HEK293 (cell line): ENCODE results near the gene TK1.

Experiments used
- GFI1B ChIP-seq: fragments of 450-650 bp; formaldehyde crosslinking; IDR thresholded peaks from 2 replicates; pipeline ENCODE4 v1.5.1; 2016; ENCODE audit warnings: missing biosample characterization, missing genetic modification characterization
- GLIS1 ChIP-seq: fragments of 450-650 bp; formaldehyde crosslinking; IDR thresholded peaks from 2 replicates; pipeline ENCODE4 v1.5.1; 2016; ENCODE audit warnings: missing biosample characterization, missing genetic modification characterization
- HIC1 ChIP-seq: fragments of 450-650 bp; formaldehyde crosslinking; IDR thresholded peaks from 2 replicates; pipeline ENCODE4 v1.5.1; 2016; ENCODE audit warnings: missing biosample characterization, missing genetic modification characterization
- TCF7L2 ChIP-seq: IDR thresholded peaks from 2 replicates; pipeline ENCODE4 v1.6.1; 2011; ENCODE audit warnings: low read depth, mild to moderate bottlenecking, inconsistent platforms, low read length, moderate library complexity, borderline replicate concordance
- ZBTB7A ChIP-seq: fragments of 450-650 bp; formaldehyde crosslinking; IDR thresholded peaks from 2 replicates; pipeline ENCODE4 v1.5.1; 2016; ENCODE audit warnings: low read depth, missing biosample characterization, missing genetic modification characterization
- ZBTB8A ChIP-seq: fragments of 450-650 bp; formaldehyde crosslinking; IDR thresholded peaks from 2 replicates; pipeline ENCODE4 v1.5.1; 2016; ENCODE audit warnings: missing biosample characterization, missing genetic modification characterization
- ZFP37 ChIP-seq: fragments of 450-650 bp; formaldehyde crosslinking; IDR thresholded peaks from 2 replicates; pipeline ENCODE4 v1.5.1; 2016; ENCODE audit warnings: missing biosample characterization, missing genetic modification characterization
- ZIC2 ChIP-seq: fragments of 450-650 bp; formaldehyde crosslinking; IDR thresholded peaks from 2 replicates; pipeline ENCODE4 v1.5.1; 2016; ENCODE audit warnings: missing biosample characterization, missing genetic modification characterization
- ZNF10 ChIP-seq: fragments of 450-650 bp; formaldehyde crosslinking; IDR thresholded peaks from 2 replicates; pipeline ENCODE4 v1.5.1; 2017; ENCODE audit warnings: missing biosample characterization, missing genetic modification characterization
- ZNF121 ChIP-seq: fragments of 450-650 bp; formaldehyde crosslinking; IDR thresholded peaks from 2 replicates; pipeline ENCODE4 v1.5.1; 2016; ENCODE audit warnings: missing biosample characterization, missing genetic modification characterization
- ZNF311 ChIP-seq: fragments of 450-650 bp; formaldehyde crosslinking; IDR thresholded peaks from 2 replicates; pipeline ENCODE4 v1.5.1; 2017; ENCODE audit warnings: missing biosample characterization, missing genetic modification characterization, borderline replicate concordance
- ZNF335 ChIP-seq: fragments of 450-650 bp; formaldehyde crosslinking; conservative IDR thresholded peaks from 2 replicates; pipeline ENCODE4 v1.5.1; 2016; ENCODE audit warnings: missing biosample characterization, missing genetic modification characterization
- ZNF561 ChIP-seq: fragments of 450-650 bp; IDR thresholded peaks from 2 replicates; pipeline ENCODE4 v1.5.1; 2018; ENCODE audit warnings: missing biosample characterization, missing genetic modification characterization, borderline replicate concordance
- ZNF621 ChIP-seq: fragments of 450-650 bp; formaldehyde crosslinking; IDR thresholded peaks from 2 replicates; pipeline ENCODE4 v1.5.1; 2017; ENCODE audit warnings: missing biosample characterization, missing genetic modification characterization
- ZNF677 ChIP-seq: fragments of 450-650 bp; IDR thresholded peaks from 2 replicates; pipeline ENCODE4 v1.5.0; 2018; ENCODE audit warnings: missing biosample characterization, mild to moderate bottlenecking, missing genetic modification characterization, moderate library complexity
- ZNF76 ChIP-seq: fragments of 450-650 bp; formaldehyde crosslinking; IDR thresholded peaks from 2 replicates; pipeline ENCODE4; 2016; ENCODE audit warnings: low read depth, missing biosample characterization, missing genetic modification characterization, borderline replicate concordance
- ZNF837 ChIP-seq: fragments of 450-650 bp; formaldehyde crosslinking; IDR thresholded peaks from 2 replicates; pipeline ENCODE4 v1.5.1; 2016; ENCODE audit warnings: missing biosample characterization, missing genetic modification characterization
- ZXDB ChIP-seq: fragments of 450-650 bp; formaldehyde crosslinking; IDR thresholded peaks from 2 replicates; pipeline ENCODE4 v1.5.1; 2016; ENCODE audit warnings: missing biosample characterization, missing genetic modification characterization
- TF ChIP-seq, protein P1 (sequence below): fragments of 450-650 bp; formaldehyde crosslinking; IDR thresholded peaks from 2 replicates; pipeline ENCODE4 v1.5.1; 2016; ENCODE audit warnings: missing biosample characterization, missing genetic modification characterization
- TF ChIP-seq, protein P2 (sequence below): sonication (generic); formaldehyde crosslinking; IDR thresholded peaks from 2 replicates; pipeline ENCODE4 v1.8.1; 2022; ENCODE audit warnings: mild to moderate bottlenecking, moderate library complexity, missing genetic modification reagents
- TF ChIP-seq, protein P3 (sequence below): fragments of 450-650 bp; formaldehyde crosslinking; IDR thresholded peaks from 2 replicates; pipeline ENCODE4 v1.5.1; 2016; ENCODE audit warnings: missing biosample characterization, missing genetic modification characterization

Gene TK1

DNA sequence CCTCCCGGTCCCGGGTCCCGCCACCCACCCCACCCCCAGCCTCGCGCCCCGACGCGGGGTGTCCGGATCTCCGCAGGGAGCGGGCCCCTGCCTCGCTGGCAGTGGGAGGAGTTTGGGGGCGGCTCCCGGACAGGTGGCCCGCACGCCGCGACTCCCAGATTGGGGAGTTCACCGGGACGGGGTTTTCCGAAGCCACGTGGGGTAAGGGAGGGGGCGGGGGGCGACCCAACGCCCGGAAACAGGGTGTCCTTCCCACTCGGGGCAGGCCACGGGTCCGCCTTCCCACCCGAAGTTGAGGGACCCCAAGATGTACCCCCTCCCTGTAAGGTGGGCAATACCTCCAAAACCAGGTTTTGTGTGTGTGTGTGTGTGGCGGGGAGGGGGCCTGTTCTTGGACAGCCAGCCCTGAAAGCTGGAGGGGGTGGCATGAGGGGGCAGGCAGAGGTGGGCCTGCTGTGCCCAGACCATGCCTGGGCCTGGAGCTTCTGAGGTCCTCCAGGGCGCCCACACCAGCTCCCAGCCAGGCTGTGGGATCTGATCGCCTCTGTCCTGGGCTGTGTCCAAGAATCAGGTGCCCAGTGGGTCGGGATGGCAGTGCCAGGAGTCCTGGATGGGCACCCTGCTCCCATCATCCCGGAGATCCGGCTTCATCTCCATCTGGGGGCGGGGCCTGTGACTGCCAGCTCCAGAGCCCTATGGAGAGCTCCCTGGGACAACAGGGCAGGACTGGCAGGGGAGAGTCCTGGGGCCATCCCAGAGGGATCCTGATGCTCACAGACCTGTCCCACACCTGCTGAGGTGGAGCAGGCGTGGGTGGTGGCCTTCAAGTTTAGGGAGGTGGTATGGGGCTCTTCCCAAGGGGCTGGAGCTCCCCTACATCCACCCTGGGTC, 17.7 kb downstream of the TK1 start (continued):
- TF ChIP-seq, protein P1, sequence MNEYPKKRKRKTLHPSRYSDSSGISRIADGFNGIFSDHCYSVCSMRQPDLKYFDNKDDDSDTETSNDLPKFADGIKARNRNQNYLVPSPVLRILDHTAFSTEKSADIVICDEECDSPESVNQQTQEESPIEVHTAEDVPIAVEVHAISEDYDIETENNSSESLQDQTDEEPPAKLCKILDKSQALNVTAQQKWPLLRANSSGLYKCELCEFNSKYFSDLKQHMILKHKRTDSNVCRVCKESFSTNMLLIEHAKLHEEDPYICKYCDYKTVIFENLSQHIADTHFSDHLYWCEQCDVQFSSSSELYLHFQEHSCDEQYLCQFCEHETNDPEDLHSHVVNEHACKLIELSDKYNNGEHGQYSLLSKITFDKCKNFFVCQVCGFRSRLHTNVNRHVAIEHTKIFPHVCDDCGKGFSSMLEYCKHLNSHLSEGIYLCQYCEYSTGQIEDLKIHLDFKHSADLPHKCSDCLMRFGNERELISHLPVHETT (tag by site-specific recombination) = no peak
- TF ChIP-seq, protein P2, sequence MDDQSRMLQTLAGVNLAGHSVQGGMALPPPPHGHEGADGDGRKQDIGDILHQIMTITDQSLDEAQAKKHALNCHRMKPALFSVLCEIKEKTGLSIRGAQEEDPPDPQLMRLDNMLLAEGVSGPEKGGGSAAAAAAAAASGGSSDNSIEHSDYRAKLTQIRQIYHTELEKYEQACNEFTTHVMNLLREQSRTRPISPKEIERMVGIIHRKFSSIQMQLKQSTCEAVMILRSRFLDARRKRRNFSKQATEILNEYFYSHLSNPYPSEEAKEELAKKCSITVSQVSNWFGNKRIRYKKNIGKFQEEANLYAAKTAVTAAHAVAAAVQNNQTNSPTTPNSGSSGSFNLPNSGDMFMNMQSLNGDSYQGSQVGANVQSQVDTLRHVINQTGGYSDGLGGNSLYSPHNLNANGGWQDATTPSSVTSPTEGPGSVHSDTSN = no peak
- TF ChIP-seq GFI1B (no peak), ZNF335 (tag by site-specific recombination) (peak; percentile 96), ZNF837 (tag by site-specific recombination) (no peak), ZFP37 (tag by site-specific recombination) (no peak), ZNF621 (tag by site-specific recombination) (no peak), HIC1 (peak; percentile 99), ZIC2 (tag by site-specific recombination) (peak; percentile 68), TCF7L2 (no peak), ZNF561 (tag by site-specific recombination) (no peak), GLIS1 (peak; percentile 94), ZNF10 (tag by site-specific recombination) (no peak), ZNF677 (no peak), ZNF76 (tag by site-specific recombination) (peak; percentile 20; the same call in 1 of the 2 replicates), ZNF121 (tag by site-specific recombination) (no peak), ZXDB (tag by site-specific recombination) (no peak), ZBTB8A (tag by site-specific recombination) (no peak; the same call in 1 of the 2 replicates), ZBTB7A (tag by site-specific recombination) (no peak), ZNF311 (tag by site-specific recombination) (no peak)
- TF ChIP-seq, protein P3, sequence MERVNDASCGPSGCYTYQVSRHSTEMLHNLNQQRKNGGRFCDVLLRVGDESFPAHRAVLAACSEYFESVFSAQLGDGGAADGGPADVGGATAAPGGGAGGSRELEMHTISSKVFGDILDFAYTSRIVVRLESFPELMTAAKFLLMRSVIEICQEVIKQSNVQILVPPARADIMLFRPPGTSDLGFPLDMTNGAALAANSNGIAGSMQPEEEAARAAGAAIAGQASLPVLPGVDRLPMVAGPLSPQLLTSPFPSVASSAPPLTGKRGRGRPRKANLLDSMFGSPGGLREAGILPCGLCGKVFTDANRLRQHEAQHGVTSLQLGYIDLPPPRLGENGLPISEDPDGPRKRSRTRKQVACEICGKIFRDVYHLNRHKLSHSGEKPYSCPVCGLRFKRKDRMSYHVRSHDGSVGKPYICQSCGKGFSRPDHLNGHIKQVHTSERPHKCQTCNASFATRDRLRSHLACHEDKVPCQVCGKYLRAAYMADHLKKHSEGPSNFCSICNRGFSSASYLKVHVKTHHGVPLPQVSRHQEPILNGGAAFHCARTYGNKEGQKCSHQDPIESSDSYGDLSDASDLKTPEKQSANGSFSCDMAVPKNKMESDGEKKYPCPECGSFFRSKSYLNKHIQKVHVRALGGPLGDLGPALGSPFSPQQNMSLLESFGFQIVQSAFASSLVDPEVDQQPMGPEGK (tag by site-specific recombination) = peak; percentile 73
